ENCODE results near the gene WDR20. TPM values are rescaled to one million over a fixed set of nuclear protein-coding genes. Genes with fewer than 3 reads are reported as not detected.

Gene WDR20
- total RNA-seq, 1 experiment from 2014 or later: 25.6 TPM

DNA sequence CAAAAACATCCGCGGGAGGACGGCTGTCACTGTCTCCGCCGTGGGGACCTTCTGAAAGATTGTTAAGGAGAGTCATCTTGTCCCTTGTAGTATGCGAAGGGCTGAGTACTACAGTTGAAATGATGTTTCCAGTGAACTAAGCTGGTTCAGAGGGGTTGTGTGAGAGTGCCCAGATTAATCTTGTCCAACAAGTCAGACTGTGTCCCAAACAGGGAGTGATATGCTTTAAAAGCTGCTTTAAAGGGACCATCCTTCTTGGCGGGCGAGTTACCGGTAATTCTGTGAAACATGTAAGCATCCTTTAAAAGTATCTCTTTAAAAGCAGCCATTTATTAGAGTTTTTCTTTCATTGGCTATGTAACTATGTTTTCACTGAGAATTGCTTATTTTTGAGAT is 1.1 kb downstream of the WDR20 start:
- ATAC-seq: no peak
- no peaks in the 10 kb centered on the region for H3K36me3 Mint-ChIP-seq
- peak overlapping the region; percentile 98 for H3K4me3 Mint-ChIP-seq
- TF ChIP-seq TCF7 (CRISPR knock-in tag; IDR thresholded peaks at IDR 0.05; ENCODE audit: low read depth): no peak
- H3K27me3 Mint-ChIP-seq (ENCODE audit: low read depth): no peaks in the 10 kb centered on the region
- ChIA-PET CTCF (interaction anchor here (1.0 to 1.1 kb wide), 2 partner anchors 16 to 52 kb away, joined by 3 read pairs; no protein-coding TSS in a partner anchor), POLR2A (no interaction called here)
- no peaks in the 10 kb centered on the region for H3K9me3 Mint-ChIP-seq
- H3K4me1 Mint-ChIP-seq: peaks cover 29% of the 10 kb centered on the region
- DNase-seq (ENCODE audit: low spot score): no peak
- peak overlapping the region; percentile 12; the same call in 1 of the 2 replicates for H3K27ac Mint-ChIP-seq

DNA sequence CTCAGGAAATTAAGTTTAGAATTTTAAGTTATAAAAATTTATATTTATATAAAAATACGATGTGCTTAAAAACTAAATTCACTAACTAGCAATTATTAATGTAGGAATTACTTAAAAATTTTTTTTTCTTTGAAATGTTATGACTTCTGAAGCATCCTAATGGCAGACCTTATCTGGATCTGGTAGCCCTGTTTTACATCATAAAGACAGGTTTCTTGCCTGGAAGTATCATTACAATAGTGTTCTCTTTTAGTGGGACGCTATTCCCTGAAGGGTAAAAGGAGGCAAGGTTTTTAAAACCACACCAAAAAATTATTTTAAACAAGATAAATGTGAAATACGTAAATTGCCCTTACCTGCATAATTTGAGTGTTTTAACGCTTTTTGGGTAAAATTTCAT is 2.1 kb downstream of the WDR20 start:
- H3K27ac Mint-ChIP-seq: no peak overlapping the region
- no peak for DNase-seq (ENCODE audit: low spot score)
- CTCF ChIA-PET: interaction anchor here (1.0 kb wide), 1 partner anchor 53 kb away, joined by 3 read pairs; no protein-coding TSS in a partner anchor
- TF ChIP-seq FOXJ3 (CRISPR knock-in tag; IDR thresholded peaks at IDR 0.05; ENCODE audit: borderline replicate concordance) (no peak), OVOL2 (CRISPR knock-in tag; IDR thresholded peaks at IDR 0.05; ENCODE audit: borderline replicate concordance) (no peak), GABPB1 (CRISPR knock-in tag; IDR thresholded peaks at IDR 0.05) (no peak), TP53 (CRISPR knock-in tag; IDR thresholded peaks at IDR 0.05) (no peak), ZNF232 (CRISPR knock-in tag; IDR thresholded peaks at IDR 0.05) (no peak), SMAD3 (CRISPR knock-in tag; IDR thresholded peaks at IDR 0.05; ENCODE audit: borderline replicate concordance) (no peak)
- no peaks in the 10 kb centered on the region for H3K27me3 Mint-ChIP-seq (ENCODE audit: low read depth)
- no peak for ATAC-seq
- POLR2A ChIA-PET: no interaction called here
- H3K9me3 Mint-ChIP-seq: no peaks in the 10 kb centered on the region
- H3K4me1 Mint-ChIP-seq: peaks cover 31% of the 10 kb centered on the region
- peak overlapping the region; percentile 41 for H3K4me3 Mint-ChIP-seq
- no peaks in the 10 kb centered on the region for H3K36me3 Mint-ChIP-seq

DNA sequence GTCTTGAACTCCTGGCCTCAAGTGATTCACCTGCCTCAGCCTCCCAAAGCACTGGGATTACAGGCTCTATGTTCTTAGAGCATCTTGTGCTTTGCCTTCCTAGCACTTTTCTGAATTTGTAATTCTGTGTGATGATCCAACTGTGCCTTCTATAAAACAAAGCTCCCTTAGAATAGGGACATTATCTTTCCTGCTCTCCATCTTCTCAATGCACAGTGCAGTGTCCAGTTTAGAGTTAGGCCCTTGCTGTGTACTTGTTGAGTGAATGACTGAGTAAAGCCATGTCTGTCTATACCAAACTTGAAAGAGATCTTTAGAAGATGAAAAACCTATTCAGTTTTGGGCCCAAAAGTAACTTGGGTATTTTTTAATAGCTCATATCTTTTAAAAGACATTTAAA is 5.2 kb downstream of the WDR20 start:
- ChIA-PET POLR2A (no interaction called here), CTCF (interaction anchor here (1.2 kb wide), 1 partner anchor 68 kb away, joined by 3 read pairs; no protein-coding TSS in a partner anchor)
- Mint-ChIP-seq H3K4me3 (no peak overlapping the region), H3K9me3 (no peaks in the 10 kb centered on the region), H3K27ac (0 out of 2 replicates have a peak overlapping the region, but pooled peaks have one; percentile 39), H3K36me3 (no peaks in the 10 kb centered on the region), H3K27me3 (ENCODE audit: low read depth) (no peaks in the 10 kb centered on the region), H3K4me1 (peaks cover 35% of the 10 kb centered on the region)
- no peak for DNase-seq (ENCODE audit: low spot score)
- no peak for ATAC-seq
- TF ChIP-seq PRRX2 (CRISPR knock-in tag; IDR thresholded peaks at IDR 0.05) (no peak), HMGA2 (CRISPR knock-in tag; IDR thresholded peaks at IDR 0.05) (no peak), FOXJ3 (CRISPR knock-in tag; IDR thresholded peaks at IDR 0.05; ENCODE audit: borderline replicate concordance) (no peak), JAZF1 (CRISPR knock-in tag; IDR thresholded peaks at IDR 0.05) (no peak)
- TF ChIP-seq, protein P1, sequence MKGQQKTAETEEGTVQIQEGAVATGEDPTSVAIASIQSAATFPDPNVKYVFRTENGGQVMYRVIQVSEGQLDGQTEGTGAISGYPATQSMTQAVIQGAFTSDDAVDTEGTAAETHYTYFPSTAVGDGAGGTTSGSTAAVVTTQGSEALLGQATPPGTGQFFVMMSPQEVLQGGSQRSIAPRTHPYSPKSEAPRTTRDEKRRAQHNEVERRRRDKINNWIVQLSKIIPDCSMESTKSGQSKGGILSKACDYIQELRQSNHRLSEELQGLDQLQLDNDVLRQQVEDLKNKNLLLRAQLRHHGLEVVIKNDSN (CRISPR knock-in tag; IDR thresholded peaks at IDR 0.05): no peak
- TF ChIP-seq, protein P2, sequence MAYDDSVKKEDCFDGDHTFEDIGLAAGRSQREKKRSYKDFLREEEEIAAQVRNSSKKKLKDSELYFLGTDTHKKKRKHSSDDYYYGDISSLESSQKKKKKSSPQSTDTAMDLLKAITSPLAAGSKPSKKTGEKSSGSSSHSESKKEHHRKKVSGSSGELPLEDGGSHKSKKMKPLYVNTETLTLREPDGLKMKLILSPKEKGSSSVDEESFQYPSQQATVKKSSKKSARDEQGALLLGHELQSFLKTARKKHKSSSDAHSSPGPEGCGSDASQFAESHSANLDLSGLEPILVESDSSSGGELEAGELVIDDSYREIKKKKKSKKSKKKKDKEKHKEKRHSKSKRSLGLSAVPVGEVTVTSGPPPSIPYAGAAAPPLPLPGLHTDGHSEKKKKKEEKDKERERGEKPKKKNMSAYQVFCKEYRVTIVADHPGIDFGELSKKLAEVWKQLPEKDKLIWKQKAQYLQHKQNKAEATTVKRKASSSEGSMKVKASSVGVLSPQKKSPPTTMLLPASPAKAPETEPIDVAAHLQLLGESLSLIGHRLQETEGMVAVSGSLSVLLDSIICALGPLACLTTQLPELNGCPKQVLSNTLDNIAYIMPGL (CRISPR knock-in tag; IDR thresholded peaks at IDR 0.05): no peak
- TF ChIP-seq, protein P3, sequence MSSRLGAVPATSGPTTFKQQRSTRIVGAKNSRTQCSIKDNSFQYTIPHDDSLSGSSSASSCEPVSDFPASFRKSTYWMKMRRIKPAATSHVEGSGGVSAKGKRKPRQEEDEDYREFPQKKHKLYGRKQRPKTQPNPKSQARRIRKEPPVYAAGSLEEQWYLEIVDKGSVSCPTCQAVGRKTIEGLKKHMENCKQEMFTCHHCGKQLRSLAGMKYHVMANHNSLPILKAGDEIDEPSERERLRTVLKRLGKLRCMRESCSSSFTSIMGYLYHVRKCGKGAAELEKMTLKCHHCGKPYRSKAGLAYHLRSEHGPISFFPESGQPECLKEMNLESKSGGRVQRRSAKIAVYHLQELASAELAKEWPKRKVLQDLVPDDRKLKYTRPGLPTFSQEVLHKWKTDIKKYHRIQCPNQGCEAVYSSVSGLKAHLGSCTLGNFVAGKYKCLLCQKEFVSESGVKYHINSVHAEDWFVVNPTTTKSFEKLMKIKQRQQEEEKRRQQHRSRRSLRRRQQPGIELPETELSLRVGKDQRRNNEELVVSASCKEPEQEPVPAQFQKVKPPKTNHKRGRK (CRISPR knock-in tag; IDR thresholded peaks at IDR 0.05; ENCODE audit: borderline replicate concordance): no peak
- TF ChIP-seq, protein P4, sequence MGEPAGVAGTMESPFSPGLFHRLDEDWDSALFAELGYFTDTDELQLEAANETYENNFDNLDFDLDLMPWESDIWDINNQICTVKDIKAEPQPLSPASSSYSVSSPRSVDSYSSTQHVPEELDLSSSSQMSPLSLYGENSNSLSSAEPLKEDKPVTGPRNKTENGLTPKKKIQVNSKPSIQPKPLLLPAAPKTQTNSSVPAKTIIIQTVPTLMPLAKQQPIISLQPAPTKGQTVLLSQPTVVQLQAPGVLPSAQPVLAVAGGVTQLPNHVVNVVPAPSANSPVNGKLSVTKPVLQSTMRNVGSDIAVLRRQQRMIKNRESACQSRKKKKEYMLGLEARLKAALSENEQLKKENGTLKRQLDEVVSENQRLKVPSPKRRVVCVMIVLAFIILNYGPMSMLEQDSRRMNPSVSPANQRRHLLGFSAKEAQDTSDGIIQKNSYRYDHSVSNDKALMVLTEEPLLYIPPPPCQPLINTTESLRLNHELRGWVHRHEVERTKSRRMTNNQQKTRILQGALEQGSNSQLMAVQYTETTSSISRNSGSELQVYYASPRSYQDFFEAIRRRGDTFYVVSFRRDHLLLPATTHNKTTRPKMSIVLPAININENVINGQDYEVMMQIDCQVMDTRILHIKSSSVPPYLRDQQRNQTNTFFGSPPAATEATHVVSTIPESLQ (CRISPR knock-in tag; IDR thresholded peaks at IDR 0.05): no peak
- TF ChIP-seq, protein P5, sequence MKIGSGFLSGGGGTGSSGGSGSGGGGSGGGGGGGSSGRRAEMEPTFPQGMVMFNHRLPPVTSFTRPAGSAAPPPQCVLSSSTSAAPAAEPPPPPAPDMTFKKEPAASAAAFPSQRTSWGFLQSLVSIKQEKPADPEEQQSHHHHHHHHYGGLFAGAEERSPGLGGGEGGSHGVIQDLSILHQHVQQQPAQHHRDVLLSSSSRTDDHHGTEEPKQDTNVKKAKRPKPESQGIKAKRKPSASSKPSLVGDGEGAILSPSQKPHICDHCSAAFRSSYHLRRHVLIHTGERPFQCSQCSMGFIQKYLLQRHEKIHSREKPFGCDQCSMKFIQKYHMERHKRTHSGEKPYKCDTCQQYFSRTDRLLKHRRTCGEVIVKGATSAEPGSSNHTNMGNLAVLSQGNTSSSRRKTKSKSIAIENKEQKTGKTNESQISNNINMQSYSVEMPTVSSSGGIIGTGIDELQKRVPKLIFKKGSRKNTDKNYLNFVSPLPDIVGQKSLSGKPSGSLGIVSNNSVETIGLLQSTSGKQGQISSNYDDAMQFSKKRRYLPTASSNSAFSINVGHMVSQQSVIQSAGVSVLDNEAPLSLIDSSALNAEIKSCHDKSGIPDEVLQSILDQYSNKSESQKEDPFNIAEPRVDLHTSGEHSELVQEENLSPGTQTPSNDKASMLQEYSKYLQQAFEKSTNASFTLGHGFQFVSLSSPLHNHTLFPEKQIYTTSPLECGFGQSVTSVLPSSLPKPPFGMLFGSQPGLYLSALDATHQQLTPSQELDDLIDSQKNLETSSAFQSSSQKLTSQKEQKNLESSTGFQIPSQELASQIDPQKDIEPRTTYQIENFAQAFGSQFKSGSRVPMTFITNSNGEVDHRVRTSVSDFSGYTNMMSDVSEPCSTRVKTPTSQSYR (CRISPR knock-in tag; IDR thresholded peaks at IDR 0.05): no peak
- TF ChIP-seq, protein P6, sequence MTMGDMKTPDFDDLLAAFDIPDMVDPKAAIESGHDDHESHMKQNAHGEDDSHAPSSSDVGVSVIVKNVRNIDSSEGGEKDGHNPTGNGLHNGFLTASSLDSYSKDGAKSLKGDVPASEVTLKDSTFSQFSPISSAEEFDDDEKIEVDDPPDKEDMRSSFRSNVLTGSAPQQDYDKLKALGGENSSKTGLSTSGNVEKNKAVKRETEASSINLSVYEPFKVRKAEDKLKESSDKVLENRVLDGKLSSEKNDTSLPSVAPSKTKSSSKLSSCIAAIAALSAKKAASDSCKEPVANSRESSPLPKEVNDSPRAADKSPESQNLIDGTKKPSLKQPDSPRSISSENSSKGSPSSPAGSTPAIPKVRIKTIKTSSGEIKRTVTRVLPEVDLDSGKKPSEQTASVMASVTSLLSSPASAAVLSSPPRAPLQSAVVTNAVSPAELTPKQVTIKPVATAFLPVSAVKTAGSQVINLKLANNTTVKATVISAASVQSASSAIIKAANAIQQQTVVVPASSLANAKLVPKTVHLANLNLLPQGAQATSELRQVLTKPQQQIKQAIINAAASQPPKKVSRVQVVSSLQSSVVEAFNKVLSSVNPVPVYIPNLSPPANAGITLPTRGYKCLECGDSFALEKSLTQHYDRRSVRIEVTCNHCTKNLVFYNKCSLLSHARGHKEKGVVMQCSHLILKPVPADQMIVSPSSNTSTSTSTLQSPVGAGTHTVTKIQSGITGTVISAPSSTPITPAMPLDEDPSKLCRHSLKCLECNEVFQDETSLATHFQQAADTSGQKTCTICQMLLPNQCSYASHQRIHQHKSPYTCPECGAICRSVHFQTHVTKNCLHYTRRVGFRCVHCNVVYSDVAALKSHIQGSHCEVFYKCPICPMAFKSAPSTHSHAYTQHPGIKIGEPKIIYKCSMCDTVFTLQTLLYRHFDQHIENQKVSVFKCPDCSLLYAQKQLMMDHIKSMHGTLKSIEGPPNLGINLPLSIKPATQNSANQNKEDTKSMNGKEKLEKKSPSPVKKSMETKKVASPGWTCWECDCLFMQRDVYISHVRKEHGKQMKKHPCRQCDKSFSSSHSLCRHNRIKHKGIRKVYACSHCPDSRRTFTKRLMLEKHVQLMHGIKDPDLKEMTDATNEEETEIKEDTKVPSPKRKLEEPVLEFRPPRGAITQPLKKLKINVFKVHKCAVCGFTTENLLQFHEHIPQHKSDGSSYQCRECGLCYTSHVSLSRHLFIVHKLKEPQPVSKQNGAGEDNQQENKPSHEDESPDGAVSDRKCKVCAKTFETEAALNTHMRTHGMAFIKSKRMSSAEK (CRISPR knock-in tag; IDR thresholded peaks at IDR 0.05; ENCODE audit: borderline replicate concordance): no peak

All from WTC11 (cell line).